MM.1S (cell line): ENCODE results near the gene CD14.

ENCODE experiments used
- CTCF ChIP-seq: fragments of 300-600 bp; sonication (generic); IDR thresholded peaks from 2 replicates; pipeline ENCODE4 v1.5.1; 2016; ENCODE audit warnings: antibody characterized with exemption, low read length, mixed read lengths
- EZH2 ChIP-seq: fragments of 300-600 bp; sonication (generic); optimal IDR thresholded peaks from 2 replicates; pipeline ENCODE3; 2017; ENCODE audit warnings: low read depth, mild to moderate bottlenecking, antibody characterized with exemption, low read length, mixed read lengths

GRCh38 chr5:140588311-140589070, 44.5 kb downstream of the CD14 start:
- TF ChIP-seq CTCF (no peak), EZH2 (no peak)
